ACHN (cell line): ENCODE results near the gene KCNH1.

Experiments used
- DNase-seq: peaks from one replicate; pipeline ENCODE4 v3.0.0-alpha.2; 2015
- in situ Hi-C: cut with HindIII; loops from 2 replicates; pipeline ENCODE4 v1.10.0; 2017; ENCODE audit warnings: low sequenced_read_pairs, low pct_ligation_motif_present, low pct_unique_long_range_greater_than_20kb

Gene KCNH1

GRCh38 chr1:210949489-210949888, 184.5 kb downstream of the KCNH1 start:
- in situ Hi-C loops, result no loop called here

DNA sequence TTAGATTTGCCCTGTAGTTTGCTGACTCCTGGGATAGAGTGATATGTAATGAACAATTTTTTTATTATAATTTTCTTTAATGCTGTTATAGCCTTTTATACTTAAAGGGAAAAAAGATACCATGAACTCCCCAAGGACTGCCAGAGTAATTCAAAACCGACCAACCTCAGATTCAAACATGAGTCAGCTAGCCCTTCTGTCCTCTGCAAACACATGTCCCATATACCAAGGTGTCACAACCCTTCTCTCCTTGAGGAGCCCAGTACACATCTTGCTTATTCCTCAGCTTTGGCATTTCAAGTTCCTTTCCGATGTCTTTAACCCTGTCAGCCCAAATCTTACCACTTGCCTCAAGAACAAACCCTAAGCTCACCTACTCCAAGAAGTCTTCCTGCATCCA, 184.9 kb downstream of the KCNH1 start:
- in situ Hi-C loops, result no loop called here
- no peak for DNase-seq

More at GRCh38 chr1:210949489-210949888, 184.5 kb downstream of the KCNH1 start:
- DNase-seq, result no peak

- DNase-seq, result no peak
- in situ Hi-C loops, result no loop called here
Observed at GRCh38 chr1:210944252-210944651, 189.7 kb downstream of the KCNH1 start.

DNA sequence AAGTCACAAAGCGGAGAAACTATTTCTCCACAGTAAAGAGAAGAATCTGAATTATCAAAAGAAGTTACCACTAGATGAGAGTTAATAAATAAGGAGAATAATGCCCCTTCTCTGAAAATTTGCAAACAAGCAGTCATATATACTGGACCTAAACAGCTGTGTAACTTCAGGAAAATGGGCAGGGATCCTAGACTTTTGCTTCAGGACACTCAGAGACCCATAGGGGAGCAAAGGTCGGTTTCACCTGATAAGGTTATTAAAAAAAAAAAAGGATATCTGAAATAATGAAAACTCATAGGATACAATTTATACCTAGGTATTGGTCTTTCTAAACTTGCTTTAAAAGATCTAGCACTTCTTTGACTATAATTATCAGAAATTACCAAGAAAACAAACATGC, 191.4 kb downstream of the KCNH1 start:
- no peak for DNase-seq
- in situ Hi-C loops, result no loop called here

- DNase-seq, result no peak
- in situ Hi-C loops, result no loop called here
Observed at GRCh38 chr1:210940081-210940617, 193.8 kb downstream of the KCNH1 start.

DNA sequence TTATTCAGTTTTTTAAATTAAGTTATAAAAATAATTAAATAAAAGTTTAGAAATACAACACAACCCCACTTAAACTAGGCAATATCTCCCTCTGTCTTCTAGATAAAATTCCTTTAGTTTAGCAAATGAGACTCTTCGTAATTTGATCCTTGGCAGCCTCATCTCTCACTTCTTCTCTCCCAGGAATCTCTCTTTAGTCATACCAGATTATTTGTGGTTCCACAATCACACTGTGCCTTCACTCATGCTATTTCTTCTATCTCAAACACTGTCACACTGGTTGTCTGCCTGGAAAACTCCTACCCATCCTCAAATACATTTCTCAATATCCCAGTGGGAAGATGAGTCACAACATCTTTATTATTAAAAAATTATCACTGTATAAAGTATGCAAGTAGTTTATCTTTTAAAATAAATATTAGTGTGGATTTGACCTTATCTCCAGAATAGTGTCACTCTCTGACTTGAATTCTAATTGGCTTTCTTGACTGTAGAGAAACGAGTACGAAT, 195.5 kb downstream of the KCNH1 start:
- in situ Hi-C loops, result no loop called here
- no peak for DNase-seq

GRCh38 chr1:210937846-210938245, 196.1 kb downstream of the KCNH1 start:
- DNase-seq, result peak; percentile 27
- in situ Hi-C loops, result no loop called here

GRCh38 chr1:210935905-210936304, 198.0 kb downstream of the KCNH1 start:
- in situ Hi-C loops, result no loop called here
- DNase-seq, result no peak

DNA sequence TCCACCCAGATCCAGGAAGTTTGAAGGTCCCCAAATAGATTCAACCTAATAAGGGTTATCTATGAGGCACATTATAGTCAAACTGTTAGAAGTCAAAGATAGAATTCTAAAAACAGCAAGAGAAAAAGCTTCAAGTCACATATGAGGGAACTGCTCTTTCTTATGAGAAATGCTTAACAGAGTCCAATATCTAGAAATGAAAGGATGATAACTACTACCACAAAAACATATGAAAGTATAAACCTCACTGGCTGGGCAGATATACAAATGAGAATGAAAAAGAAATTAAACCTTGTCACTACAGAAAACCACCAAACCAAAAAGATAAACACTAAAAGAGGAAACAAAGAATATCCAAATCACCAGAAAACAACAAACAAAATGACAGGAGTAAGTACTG, 201.8 kb downstream of the KCNH1 start:
- no peak for DNase-seq
- in situ Hi-C loops, result no loop called here

DNA sequence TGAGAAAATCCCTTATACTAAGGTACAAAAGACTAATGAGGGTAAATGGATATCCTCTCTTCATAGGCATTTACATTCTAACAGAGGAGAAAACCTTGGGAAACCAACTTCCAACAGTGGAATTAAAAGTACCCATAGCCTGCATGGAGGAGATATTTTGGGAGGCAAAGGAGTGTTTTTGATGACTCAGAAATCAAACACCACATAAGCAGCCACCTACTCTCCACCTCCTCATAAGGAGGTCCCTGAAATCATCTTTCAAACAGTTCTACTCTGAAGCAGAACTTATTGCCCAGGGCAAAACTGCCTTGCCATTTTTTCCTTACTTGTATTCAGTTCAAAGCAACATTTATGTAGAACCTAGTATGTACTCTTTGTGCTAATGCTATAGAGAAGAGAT, 211.3 kb downstream of the KCNH1 start:
- no peak for DNase-seq
- in situ Hi-C loops, result no loop called here

- in situ Hi-C loops, result no loop called here
- DNase-seq, result no peak
Observed at GRCh38 chr1:210920716-210921694, 212.9 kb downstream of the KCNH1 start.

- in situ Hi-C loops, result no loop called here
- DNase-seq, result no peak
Observed at GRCh38 chr1:210920258-210920657, 213.7 kb downstream of the KCNH1 start.

- in situ Hi-C loops, result no loop called here
- no peak for DNase-seq
Observed at GRCh38 chr1:210918893-210919292, 215.1 kb downstream of the KCNH1 start.

- in situ Hi-C loops, result no loop called here
- DNase-seq, result no peak
Observed at GRCh38 chr1:210917560-210918169, 216.3 kb downstream of the KCNH1 start.

DNA sequence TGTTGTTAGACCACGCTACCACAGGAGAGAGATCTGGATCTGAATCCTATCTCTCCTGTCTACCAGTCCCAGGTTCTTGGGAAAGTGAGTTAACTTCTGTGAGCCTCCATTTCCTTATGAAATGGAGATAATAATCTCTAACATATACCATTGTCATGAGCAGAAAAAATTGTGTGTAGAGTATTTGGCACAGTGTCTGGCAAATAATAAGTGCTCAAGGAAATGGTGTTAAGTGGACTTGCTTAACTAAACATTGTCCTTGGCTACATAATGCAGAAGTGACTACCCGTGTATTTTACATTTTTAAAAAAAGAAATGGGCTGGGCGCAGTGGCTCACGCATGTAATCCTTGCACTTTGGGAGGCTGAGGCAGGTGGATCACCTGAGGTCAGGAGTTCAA, 217.4 kb downstream of the KCNH1 start:
- no peak for DNase-seq
- in situ Hi-C loops, result no loop called here

GRCh38 chr1:210915890-210916507, 217.9 kb downstream of the KCNH1 start:
- in situ Hi-C loops, result no loop called here
- no peak for DNase-seq

DNA sequence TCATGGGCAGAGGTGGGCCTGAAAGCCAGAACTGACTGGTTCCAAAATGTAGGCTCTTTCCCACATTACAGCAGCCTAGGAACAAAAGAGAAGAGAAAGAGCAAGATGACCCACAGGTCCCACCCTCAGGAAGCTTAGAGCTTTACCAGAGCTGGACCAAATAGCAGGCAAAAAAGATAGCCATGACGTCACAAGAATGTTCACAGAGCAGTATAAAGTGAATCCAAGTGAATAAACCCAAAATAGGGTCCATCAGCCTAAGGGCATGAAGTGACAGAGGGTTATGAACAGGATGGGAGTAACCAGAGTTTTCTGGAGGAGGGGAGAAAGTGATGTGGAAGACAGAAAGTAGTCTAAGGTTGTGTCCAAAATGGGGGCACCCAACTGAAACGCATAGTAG, 221.2 kb downstream of the KCNH1 start:
- in situ Hi-C loops, result no loop called here
- DNase-seq, result no peak

DNA sequence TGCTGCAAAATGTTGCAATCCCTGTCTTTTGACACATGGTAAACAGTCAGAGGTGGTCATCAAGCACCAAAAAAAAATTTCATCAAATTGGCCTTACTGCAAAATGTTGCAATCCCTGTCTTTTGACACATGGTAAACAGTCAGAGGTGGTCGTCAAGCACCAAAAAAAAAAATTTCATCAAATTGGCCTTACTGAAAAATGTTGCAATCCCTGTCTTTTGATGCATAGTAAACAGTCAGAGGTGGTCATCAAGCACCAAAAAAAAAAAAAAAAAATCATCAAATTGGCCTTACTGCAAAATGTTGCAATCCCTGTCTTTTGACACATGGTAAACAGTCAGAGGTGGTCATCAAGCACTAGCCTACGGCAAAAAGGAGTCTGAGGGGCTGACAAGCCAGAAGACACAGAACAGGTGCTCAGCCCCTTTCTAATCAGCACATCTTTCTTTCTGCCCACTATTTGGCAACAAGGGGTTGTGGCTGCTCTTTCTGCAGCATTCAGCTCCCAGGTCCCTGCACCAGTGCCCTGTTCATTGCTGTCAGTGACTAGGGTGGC, 223.8 kb downstream of the KCNH1 start:
- DNase-seq, result no peak

DNA sequence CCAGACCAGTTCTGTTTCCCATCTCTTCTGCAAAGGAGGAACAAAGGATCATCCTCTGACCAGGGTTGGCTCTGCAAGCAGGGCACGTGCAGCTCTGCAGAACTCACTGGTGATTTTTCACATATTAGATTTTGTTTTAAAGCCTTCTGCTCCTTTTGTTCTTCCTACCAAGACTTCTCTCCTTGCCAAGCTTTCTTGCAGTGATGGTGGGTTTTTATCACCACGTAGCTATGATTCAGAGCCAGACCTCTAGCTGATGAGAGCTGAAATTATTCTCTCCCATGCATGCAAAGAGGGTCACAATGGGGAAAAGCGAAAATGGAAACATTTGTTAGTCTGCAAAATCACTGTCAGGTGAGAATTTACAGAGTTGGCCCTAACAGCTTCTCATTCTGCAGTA, 225.2 kb downstream of the KCNH1 start:
- no peak for DNase-seq
- in situ Hi-C loops, result no loop called here

More for the DNA sequence above, 223.8 kb downstream of the KCNH1 start:
- in situ Hi-C loops, result no loop called here
